ENCODE results near the gene CLTB.
"Not testable (repeated sequence)": the region's sequence is repeated elsewhere in the genome, so short reads cannot be mapped to it uniquely, and the experiment has no call there.

Gene CLTB

DNA sequence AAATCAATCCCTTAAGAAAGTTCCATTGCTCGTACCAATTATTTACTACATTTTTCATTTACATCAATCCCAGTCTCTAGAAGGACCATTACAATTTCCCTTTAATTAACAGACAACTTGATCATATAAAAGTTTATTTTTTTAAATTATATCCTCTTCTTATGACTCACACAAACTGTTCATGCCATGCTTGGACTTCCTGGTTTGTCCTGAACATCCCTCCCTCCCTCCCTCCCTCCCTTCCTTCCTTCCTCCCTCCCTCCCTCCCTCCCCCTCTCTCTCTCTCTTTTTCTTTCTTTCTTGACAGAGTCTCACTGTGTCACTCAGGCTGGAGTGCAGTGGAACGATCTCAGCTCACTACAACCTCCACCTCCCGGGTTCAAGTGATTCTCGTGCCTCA is 11.6 kb upstream of the CLTB start:
- no peak for DNase-seq (ENCODE audit: low spot score)

DNA sequence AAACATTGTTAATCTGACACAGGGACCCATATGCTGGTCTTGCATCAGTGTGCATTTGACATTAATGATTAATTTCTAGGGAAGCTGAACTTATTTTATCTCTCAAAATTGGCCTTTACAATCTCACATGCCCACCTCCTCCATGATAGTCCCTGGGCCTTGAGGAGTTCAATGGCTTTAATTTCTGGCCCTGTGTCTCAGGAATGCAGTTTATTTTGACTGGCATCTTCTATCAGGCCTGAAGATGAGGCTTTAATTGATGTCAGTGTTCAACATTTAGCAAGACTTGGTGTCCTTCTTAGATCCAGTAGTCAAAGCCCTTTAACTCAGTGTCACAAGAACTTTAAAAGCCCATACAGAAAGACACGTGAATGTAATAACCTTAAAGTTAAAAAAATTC is 10.5 kb upstream of the CLTB start:
- no peak for DNase-seq (ENCODE audit: low spot score)

DNA sequence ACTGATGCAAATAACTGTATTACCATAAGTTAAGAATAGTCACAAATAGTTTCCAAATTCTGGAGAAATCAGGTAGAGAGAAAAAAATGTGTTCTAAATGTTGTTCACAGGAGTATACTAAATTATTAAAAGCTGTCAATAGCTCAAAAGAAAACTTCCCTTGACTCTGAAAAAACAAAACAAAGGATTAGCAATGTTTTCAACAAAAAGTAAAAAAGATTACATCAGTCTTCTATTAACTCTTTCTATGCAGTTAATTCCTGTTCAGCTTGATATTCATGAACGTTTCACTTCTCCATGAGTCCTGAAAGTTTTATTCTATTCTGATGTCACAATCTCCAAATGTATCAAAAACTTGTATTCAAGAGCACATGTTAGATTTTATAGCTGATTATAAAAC is 9.5 kb upstream of the CLTB start:
- DNase-seq (ENCODE audit: low spot score): no peak

DNA sequence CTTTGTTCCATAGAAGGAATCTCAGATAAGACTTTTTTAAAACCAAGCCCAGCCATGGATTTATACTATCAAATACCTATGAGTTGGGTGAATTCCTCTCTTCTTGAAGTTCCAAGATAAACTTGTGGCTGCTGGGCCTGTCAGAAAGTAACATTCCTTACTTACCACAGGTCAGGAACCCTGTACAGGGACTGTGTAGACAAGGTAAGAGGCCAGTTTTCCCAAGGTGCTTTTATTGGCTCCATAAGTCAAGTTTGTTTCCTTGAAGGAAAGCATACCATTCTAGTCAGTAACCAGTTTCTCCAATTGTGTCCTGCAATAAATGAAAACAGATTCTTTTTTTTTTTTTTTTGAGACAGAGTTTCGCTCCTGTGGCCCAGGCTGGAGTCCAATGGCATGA is 8.8 kb upstream of the CLTB start:
- no peak for DNase-seq (ENCODE audit: low spot score)

DNA sequence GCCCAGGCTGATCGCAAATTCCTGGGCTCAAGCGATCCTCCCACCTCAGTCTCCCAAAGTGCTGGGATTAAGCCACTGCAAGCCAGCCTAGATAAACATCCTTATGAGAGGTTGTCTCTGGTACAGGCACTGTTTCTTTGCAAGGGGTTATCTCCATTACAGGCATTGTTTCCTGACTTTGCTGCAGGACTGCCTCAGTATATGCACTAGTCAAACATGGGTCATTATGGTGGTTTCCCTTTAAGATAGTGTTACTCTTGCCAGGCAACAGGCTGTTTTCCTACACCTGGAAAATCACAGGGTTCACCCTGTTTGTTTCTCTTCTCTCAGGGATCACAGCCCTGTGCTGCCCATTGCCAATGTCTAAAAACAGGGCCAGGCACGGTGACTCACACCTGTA is 7.8 kb upstream of the CLTB start:
- DNase-seq (ENCODE audit: low spot score): no peak

DNA sequence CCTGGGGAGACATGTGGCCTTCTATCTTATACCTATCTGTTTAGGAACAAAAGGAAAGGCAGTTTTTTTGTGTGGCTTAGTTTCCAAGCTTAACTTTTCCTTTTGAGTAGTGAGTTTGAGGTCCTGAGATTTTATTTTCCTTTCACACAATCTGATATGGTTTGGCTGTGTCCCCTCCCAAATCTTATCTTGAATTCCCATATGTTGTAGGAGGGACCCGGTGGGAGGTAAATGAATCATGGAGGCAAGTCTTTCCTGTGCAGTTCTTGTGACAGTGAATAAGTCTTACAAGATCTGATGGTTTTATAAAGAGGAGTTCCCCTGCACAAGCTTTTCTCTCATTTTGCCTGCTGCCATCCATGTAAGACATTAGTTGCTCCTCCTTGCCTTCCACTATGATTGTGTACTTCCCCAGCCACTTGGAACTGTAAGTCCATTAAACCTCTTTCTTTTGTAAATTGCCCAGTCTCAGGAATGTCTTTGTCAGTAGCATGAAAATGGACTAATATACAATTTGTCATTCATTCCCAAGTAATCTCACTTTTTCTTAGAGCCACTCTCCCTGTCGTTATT is 4.7 kb upstream of the CLTB start:
- DNase-seq (ENCODE audit: low spot score): no peak

DNA sequence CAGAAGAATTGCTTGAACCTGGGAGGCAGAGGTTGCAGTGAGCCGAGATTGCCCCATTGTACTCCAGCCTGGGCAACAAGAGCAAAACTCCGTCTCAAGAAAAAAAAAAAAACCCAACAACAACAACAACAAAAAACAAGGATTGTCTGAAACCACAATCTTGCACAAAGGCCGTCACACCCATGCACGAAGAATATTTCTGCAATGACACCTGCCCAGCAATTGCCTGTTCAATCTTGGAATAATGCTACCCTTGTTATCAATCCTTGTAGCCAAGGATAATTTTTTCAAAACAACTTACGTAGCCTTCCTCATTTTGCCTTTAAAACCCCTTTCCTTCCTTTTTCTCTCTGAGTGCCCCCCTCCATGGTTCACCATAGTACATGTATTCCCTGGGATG is 3.7 kb upstream of the CLTB start:
- DNase-seq (ENCODE audit: low spot score): no peak

DNA sequence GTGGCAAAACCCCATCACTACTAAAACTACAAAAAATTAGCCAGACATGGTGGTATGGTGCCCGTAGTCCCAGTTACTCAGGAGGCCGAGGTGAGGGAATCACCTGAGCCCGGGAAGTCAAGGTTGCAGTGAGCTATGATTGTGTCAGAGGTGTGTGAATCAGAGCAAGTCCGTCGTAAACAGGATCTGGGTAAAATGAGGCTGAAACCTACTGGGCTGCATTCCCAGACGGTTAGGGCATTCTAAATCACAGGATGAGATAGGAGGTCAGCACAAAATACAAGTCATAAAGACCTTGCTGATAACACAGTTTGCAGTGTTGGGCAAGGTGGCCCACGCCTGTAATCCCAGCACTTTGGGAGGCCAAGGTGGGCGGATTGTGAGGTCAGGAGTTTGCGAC is 1.9 kb upstream of the CLTB start:
- no peak for DNase-seq (ENCODE audit: low spot score)

DNA sequence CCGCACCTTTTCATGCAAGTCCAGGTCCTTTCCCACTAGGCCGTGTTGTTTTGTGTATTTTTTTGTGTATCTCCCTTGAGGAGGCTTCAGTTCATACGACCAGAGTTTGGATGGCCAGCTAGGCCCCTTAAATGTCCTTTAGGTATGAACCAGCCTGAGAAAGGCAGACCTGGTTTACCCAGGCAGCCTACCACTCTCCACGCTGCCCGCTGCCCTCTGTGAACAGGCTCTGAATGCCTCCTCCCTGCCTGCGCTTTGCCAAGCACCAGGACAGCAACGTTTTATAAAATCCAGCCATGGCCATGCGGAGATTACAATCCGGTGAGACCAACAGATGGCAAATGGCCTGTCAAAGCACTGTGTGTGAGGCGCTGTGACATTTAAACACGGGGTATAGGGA is 626 bp upstream of the CLTB start:
- DNase-seq (ENCODE audit: low spot score): no peak

DNA sequence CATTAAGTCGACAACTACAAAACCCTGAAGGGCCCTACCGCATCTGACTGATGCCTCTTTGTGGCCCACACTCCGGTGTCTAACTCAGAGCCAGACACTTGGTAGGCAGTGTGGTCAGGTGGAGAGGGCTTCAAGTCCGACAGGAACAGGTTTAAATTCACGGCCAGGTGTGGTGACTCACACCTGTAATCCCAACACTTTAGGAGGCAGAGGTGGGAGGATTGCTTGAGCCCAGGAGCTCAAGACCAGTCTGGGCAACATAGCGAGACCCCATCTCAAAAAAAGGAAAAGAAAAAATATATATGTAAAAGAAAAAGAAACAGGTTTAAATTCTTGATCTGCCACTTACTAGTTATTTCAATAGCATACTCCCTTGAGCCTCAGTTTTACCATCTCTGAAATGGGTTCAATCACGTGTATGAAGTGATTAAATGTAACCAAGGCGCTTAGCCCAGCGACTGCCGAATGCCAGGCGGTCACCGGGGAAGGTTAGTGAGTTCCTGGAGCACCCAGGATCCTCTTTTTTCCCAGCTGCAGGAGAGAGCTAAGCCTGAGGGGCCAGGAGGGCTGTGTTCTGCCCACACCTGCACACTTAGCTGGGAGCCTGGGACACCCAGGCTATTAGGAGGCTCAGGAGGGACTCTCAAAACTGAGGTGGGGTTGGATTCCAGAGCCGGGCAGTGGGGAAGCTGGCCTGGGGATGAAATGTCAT is 943 bp downstream of the CLTB start:
- DNase-seq (ENCODE audit: low spot score): peak; percentile 7

DNA sequence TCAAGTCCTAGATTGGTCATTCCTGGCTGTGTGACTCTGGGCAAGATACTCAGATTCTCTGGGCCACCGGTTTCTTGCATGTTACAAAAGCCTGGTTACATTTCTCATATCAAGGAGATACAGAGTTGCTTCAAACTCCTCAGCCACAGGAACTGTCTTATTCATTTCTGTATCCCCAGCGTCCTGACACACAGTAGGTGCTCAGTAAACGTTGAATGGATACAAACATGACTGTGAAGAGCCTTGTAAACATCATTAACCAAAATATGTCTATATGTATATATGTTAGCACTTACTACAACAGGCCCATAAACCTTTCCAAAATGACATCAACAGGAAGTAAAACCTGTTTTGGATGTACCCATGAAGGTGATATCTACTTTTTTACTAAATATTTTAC is 1.6 kb downstream of the CLTB start:
- DNase-seq (ENCODE audit: low spot score): no peak

DNA sequence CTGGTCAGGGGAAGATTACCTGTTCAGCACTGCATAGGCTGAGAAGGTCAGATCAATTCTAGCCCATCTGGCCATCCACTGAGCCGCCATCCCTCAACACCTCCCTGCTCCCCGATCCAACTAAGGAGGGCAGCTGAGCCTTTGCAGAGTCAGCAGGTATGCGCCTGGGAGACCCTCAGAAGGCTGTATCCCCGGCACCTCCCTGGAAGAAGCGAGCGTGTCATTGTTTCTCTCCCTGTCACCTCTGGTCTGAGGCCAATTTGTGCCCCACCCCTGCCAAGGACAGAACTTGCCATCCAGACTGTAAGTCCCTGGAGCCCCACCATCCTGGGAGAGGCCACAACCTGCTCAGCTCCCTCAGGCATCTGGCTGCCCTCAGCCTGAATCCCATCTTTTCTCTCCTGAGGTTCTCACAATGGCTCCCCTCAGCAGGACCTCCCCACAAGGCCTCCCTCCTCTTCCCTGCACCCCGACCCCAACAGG is 2.6 kb downstream of the CLTB start:
- no peak for DNase-seq (ENCODE audit: low spot score)

DNA sequence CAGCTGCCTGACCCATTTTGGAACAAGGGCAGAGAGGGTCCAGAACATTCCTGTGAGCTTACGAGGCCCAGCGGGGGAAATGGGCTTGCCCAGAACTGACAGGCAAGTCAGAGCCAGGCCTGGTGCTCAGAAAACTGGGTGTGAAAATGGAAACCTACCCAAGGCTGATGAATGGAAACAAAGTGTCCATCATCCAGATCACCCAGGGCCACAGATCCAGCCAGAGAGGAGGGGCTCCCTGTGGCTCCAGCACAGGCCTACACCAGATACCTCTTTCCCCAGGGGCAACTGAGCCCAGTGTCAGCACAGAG is 3.1 kb downstream of the CLTB start:
- DNase-seq (ENCODE audit: low spot score): no peak

DNA sequence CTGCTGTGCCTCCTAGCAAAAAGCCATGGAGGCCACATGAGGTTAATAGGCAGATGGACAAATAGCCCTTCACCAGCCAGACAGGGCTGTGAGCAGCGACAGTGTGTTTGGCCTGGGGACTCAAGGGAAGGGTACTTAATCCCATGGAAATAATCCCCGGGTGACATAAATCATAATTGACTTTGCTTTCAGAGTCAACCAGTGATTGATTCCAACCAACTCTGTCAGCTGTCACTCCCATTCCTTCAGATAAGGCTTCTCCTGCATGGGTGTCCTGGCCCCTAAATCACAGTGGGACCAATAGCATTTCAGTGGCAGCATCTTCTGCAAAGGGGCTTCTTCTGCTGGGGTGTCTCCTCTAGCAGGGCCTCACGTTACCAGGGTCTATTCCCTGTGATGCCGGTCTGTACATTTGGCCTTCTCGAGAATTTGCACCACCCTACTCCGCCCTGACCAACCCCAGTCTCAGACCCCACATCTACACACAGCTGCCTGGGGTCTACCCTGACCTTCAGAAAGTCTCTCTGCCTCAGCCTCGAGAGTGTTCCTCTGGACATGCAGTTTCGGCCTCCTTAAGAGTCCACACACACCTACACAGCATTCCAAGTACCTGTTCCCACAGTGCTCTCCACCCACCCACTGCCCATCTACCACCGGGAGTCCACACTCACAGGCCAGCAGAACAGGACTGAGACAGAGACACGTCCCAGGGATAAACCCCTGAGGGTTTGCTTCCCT is 3.7 kb downstream of the CLTB start:
- no peak for DNase-seq (ENCODE audit: low spot score)

DNA sequence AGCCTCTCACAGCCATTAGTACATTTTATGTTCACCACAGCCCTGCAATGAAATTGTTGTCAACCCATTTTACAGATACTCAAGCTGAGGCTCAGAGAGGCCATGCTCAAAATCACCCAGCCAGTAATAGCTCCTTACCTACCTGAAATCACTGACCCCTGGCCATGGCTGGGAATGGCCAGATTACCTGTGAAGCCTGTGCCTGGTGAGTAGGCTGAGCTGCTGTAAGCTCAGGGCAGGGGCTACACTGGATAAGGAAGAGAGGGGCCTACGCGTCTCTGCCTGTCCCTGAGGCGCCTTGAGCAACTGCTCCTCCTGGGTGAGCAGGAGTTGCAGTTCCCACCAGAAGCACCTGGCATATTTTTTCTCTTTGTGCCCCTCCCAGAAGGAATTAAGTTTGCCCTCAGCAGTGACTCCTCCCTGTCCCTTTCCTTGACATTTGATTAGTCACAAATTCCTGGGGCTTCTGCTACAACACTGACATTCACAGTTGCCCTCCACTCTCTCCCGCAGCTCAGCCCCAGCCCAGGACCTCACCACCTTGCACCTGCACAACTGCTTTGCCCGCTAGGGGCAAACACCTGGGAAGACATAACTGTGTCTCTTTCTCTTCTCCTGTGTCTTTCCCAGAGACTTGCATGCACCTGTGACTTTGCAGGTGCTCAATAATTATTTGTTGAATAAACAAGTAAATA is 5.7 kb downstream of the CLTB start:
- DNase-seq (ENCODE audit: low spot score): no peak

DNA sequence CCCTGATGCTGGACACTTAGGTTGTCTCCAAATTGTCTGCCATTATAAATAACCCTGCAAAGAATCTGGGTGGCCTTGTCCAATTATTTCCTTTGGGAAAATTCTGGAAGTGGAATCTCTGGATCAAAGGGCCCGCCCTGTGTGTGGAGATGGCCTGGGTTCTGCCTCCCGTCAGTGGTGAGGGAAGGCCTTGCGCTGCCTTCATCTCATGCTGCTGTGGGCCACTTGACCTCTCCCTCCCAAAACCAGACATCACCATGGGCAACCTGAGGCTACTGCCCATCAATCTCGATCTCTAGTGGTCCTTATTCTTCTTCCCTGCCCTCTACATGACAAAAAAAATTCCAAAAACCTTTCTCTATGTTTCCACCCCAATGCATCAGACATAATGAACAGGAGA is 6.6 kb downstream of the CLTB start:
- DNase-seq (ENCODE audit: low spot score): no peak

DNA sequence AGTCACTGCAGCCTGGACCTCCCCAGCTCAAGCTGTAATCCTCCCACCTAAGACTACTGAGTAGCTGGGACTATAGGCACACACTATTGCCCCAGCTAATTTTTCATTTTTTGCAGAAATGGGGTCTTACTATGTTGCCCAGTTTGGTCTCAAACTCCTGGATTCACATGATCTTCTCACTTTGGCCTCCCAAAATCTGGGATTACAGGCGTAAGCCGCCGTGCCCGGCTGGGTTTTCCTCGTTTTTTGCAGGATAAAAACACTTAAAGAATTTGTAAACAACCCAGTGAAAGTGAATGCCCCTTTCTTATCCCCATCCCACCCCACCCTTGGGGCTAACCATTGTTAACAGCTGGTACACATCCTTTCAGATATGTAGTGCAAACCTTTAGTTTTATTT is 7.7 kb downstream of the CLTB start:
- DNase-seq (ENCODE audit: low spot score): no peak

DNA sequence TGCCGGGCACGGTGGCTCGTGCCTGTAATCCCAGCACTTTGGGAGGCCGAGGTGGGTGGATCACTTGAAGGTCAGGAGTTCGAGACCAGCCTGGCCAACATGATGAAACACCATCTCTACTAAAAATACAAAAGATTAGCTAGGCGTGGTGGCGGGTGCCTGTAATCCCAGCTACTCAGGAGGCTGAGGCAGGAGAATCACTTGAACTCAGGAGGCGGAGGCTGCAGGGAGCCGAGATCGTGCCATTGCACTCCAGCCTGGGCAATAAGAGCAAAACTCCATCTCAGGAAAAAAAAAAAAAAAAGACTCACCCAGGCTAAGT is 8.1 kb downstream of the CLTB start:
- DNase-seq (ENCODE audit: low spot score): not testable (repeated sequence)

DNA sequence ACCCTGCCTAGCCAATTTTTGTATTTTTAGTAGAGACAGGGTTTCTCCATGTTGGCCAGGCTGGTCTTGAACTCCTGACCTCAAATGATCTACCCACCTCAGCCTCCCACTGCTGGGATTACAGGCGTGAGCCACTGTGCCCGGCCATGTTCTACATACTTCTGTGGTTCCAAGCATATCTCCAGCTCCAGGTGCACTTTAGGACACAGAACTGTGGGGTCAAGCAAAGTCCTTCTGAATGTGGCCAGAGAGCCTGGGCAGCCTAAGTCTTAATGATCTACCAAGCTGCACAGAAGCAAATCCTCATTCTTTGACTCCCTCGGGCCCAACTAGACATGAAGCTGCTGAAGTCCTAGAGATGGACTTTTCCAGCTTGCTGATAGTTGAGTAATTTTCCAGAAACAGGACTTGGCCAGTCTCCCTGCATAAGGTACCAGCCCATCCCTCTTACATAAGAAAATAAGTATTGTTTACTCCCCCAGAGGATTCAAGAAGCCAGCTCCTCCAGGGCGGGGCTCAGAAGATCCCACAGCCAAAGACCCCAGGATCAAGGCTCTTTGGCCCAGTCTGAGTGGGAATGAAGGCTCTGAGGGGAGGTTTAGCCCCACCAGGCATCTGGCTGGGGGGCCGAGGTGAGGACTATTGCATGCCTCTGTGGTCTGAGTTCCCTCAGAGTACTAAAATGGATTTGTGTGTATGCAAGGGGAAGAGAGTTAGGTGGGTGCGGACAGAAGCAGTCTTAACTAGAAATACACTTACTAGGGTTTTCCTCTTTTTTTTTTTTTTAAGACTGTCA is 8.7 kb downstream of the CLTB start:
- no peak for DNase-seq (ENCODE audit: low spot score)

DNA sequence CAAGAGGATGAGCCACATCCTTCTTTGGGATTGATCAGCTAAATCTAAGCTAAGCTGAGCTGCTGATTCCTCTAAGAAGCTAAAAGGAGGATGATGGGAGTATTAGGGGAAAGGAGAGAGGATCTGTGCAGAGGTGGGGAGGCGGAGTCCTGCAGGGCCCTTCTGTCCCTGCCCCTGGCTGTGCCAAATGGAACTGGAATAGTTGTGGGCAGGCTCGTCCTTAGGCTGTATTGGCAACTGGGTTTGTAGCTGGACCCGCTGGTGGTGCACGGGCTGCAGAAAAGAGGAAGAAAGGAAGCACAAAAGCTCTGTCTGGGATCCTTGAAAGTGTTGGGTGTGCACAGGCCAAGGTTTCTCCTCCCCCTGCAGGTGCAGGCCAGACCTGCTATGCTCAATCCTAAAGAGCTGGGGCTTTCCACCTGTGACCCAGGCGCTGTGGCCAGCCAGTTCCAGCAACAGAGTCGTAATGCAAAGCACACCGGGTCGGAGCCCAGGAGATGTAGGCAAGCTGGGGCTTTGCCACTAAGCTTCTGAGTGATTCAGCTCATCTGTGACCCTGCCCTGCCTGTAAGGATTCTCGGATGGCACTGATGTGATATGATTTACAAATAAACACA is 9.8 kb downstream of the CLTB start:
- DNase-seq (ENCODE audit: low spot score): no peak

DNA sequence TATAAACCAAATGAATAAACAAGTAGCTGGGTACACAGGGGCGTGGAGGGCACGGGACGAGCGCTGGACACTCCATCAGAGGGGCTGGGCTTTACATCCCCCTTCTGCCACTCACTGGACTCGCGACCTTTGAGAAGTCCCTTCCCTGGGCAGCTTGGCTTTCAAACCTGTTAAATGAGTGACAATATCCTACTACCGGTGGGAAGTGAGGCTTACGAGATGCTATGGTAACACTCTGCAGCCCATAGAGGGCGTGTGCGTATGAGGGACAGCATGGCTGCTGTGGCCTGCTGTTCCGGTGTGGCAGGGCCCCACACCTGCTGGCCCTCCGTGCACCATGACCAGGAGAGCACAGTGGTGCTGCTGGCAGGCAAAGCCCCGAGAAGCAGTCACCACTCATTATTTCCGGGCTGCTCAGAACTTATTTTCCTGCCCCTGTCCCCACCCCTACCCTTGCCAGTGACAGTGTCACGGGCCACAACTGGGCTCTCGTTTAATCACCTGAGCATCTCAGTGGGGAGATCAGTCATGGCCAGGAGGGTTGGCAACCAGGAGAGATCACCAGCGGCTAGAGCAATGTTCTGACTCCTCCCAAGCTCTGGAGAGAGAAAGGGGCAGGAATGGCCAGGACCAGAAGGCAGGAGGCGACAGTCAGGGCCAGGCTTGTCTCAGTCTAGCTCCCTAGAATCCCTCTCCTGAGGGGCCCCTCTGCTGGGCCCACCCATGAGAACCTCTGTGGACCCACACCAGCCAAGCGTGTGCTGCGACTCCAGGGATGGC is 10.5 kb downstream of the CLTB start:
- no peak for DNase-seq (ENCODE audit: low spot score)

Measured in germinal center (tissue), 1 donor.